ENCODE data around the gene BCL2L11. TPM values are rescaled to one million over a fixed set of nuclear protein-coding genes. Genes with fewer than 3 reads are reported as not detected.
A peak's percentile ranks its signal among the peaks of the same experiment; 100 is the strongest.

Gene BCL2L11
- total RNA-seq, 4 donors from 2014 or later = 8.9 to 27.0 (median 18.0) TPM

GRCh38 chr2:111148925-111149324 lies 28.2 kb downstream of the BCL2L11 start:
- no peaks in the 10 kb centered on the region for H3K27me3 ChIP-seq
- H3K36me3 ChIP-seq = peaks cover 22% of the 10 kb centered on the region
- WGBS = 92% methylated on average over 8 of the region's 8 CpGs
- DNase-seq (ENCODE audit: low spot score in 2 of 2) = no peak
- no peak overlapping the region for H3K4me3 ChIP-seq
- no peak overlapping the region for H3K27ac ChIP-seq
- TF ChIP-seq CTCF (IDR thresholded peaks at IDR 0.05) = no peak
- TF ChIP-seq POLR2A (IDR thresholded peaks at IDR 0.05) = no peak
- no peak for TF ChIP-seq POLR2AphosphoS5 (IDR thresholded peaks at IDR 0.05)
- no peak for TF ChIP-seq EP300 (IDR thresholded peaks at IDR 0.05)
- no peaks in the 10 kb centered on the region for H3K9me3 ChIP-seq
- H3K4me1 ChIP-seq = peaks cover 12% of the 10 kb centered on the region

GRCh38 chr2:111149882-111150455 lies 29.3 kb downstream of the BCL2L11 start:
- H3K9me3 ChIP-seq = no peaks in the 10 kb centered on the region
- H3K27me3 ChIP-seq = no peaks in the 10 kb centered on the region
- no peak for DNase-seq (ENCODE audit: low spot score in 2 of 2)
- peaks cover 12% of the 10 kb centered on the region for H3K4me1 ChIP-seq
- no peak overlapping the region for H3K27ac ChIP-seq
- H3K36me3 ChIP-seq = peaks cover 19% of the 10 kb centered on the region
- TF ChIP-seq POLR2A (IDR thresholded peaks at IDR 0.05) (no peak), CTCF (IDR thresholded peaks at IDR 0.05) (no peak), EP300 (IDR thresholded peaks at IDR 0.05) (no peak), POLR2AphosphoS5 (IDR thresholded peaks at IDR 0.05) (no peak)
- H3K4me3 ChIP-seq = no peak overlapping the region
- 90% methylated on average over 7 of the region's 7 CpGs for WGBS

- 98% methylated on average over 6 of the region's 6 CpGs for WGBS
- H3K27ac ChIP-seq = no peak overlapping the region
- no peaks in the 10 kb centered on the region for H3K9me3 ChIP-seq
- DNase-seq (ENCODE audit: low spot score in 2 of 2) = no peak
- H3K36me3 ChIP-seq = peaks cover 25% of the 10 kb centered on the region
- H3K27me3 ChIP-seq = no peaks in the 10 kb centered on the region
- peaks cover 10% of the 10 kb centered on the region for H3K4me1 ChIP-seq
- TF ChIP-seq CTCF (IDR thresholded peaks at IDR 0.05) (no peak), EP300 (IDR thresholded peaks at IDR 0.05) (no peak), POLR2A (IDR thresholded peaks at IDR 0.05) (no peak), POLR2AphosphoS5 (IDR thresholded peaks at IDR 0.05) (no peak)
- no peak overlapping the region for H3K4me3 ChIP-seq
Observed at GRCh38 chr2:111154758-111155157, 34.0 kb downstream of the BCL2L11 start.

- DNase-seq (ENCODE audit: low spot score in 2 of 2) = no peak
- H3K36me3 ChIP-seq = peaks cover 22% of the 10 kb centered on the region
- no peak overlapping the region for H3K4me3 ChIP-seq
- H3K27ac ChIP-seq = peak overlapping the region; percentile 31
- 62% methylated on average over 1 of the region's 1 CpG for WGBS
- no peak for TF ChIP-seq EP300 (IDR thresholded peaks at IDR 0.05)
- no peak for TF ChIP-seq POLR2A (IDR thresholded peaks at IDR 0.05)
- TF ChIP-seq CTCF (IDR thresholded peaks at IDR 0.05) = no peak
- no peak for TF ChIP-seq POLR2AphosphoS5 (IDR thresholded peaks at IDR 0.05)
- peaks cover 18% of the 10 kb centered on the region for H3K4me1 ChIP-seq
- no peaks in the 10 kb centered on the region for H3K9me3 ChIP-seq
- H3K27me3 ChIP-seq = no peaks in the 10 kb centered on the region
Observed at GRCh38 chr2:111155610-111156009, 34.9 kb downstream of the BCL2L11 start.

GRCh38 chr2:111156529-111156928 lies 35.8 kb downstream of the BCL2L11 start:
- H3K36me3 ChIP-seq = peaks cover 17% of the 10 kb centered on the region
- no peaks in the 10 kb centered on the region for H3K27me3 ChIP-seq
- H3K9me3 ChIP-seq = no peaks in the 10 kb centered on the region
- no peak overlapping the region for H3K27ac ChIP-seq
- TF ChIP-seq CTCF (IDR thresholded peaks at IDR 0.05) (no peak), EP300 (IDR thresholded peaks at IDR 0.05) (no peak), POLR2A (IDR thresholded peaks at IDR 0.05) (no peak), POLR2AphosphoS5 (IDR thresholded peaks at IDR 0.05) (no peak)
- DNase-seq (ENCODE audit: low spot score in 2 of 2) = no peak
- H3K4me3 ChIP-seq = no peak overlapping the region
- 96% methylated on average over 8 of the region's 8 CpGs for WGBS
- peaks cover 20% of the 10 kb centered on the region for H3K4me1 ChIP-seq
